NCI-H446 (cell line): ENCODE data around the gene PAK5.

Experiments used
- DNase-seq, 2 experiments: peaks; one replicate each; lab custom pipeline; 2025; lab: John Stamatoyannopoulos, UW

Gene PAK5

GRCh38 chr20:9575836-9576235 is 263.0 kb downstream of the PAK5 start:
- no peak for DNase-seq

- DNase-seq = no peak
Measured at GRCh38 chr20:9574776-9575175, 264.1 kb downstream of the PAK5 start.

GRCh38 chr20:9574181-9574580 is 264.7 kb downstream of the PAK5 start:
- peak in 1 of 2 experiments; percentile 52 for DNase-seq

- peak; percentile 79 to 86 for DNase-seq
Measured at GRCh38 chr20:9573335-9574151, 265.3 kb downstream of the PAK5 start.

GRCh38 chr20:9572670-9573069 is 266.2 kb downstream of the PAK5 start:
- no peak for DNase-seq

GRCh38 chr20:9571783-9572182 is 267.1 kb downstream of the PAK5 start:
- DNase-seq = no peak

- DNase-seq = no peak
Measured at GRCh38 chr20:9570612-9571011, 268.3 kb downstream of the PAK5 start.

- no peak for DNase-seq
Measured at GRCh38 chr20:9566977-9567376, 271.9 kb downstream of the PAK5 start.

- DNase-seq = no peak
Measured at GRCh38 chr20:9565910-9566550, 272.8 kb downstream of the PAK5 start.

- no peak for DNase-seq
Measured at GRCh38 chr20:9557411-9557810, 281.5 kb downstream of the PAK5 start.

GRCh38 chr20:9555781-9556180 is 283.1 kb downstream of the PAK5 start:
- DNase-seq = no peak

- DNase-seq = no peak
Measured at GRCh38 chr20:9551808-9552550, 286.9 kb downstream of the PAK5 start.

GRCh38 chr20:9550871-9551270 is 288.0 kb downstream of the PAK5 start:
- DNase-seq = peak in 1 of 2 experiments; percentile 19

GRCh38 chr20:9550283-9550682 is 288.6 kb downstream of the PAK5 start:
- DNase-seq = no peak

GRCh38 chr20:9543214-9543613 is 295.7 kb downstream of the PAK5 start:
- DNase-seq = no peak

GRCh38 chr20:9535449-9535848 is 303.4 kb downstream of the PAK5 start:
- no peak for DNase-seq

- no peak for DNase-seq
Measured at GRCh38 chr20:9534025-9534424, 304.9 kb downstream of the PAK5 start.

- DNase-seq = peak; percentile 5 to 48
Measured at GRCh38 chr20:9532069-9532838, 306.6 kb downstream of the PAK5 start.

GRCh38 chr20:9531581-9531980 is 307.3 kb downstream of the PAK5 start:
- no peak for DNase-seq

- no peak for DNase-seq
Measured at GRCh38 chr20:9523636-9524035, 315.2 kb downstream of the PAK5 start.

GRCh38 chr20:9520086-9520485 is 318.8 kb downstream of the PAK5 start:
- DNase-seq = no peak

GRCh38 chr20:9518576-9519175 is 320.2 kb downstream of the PAK5 start:
- no peak for DNase-seq
